ENCODE results near the gene BATF.

Gene BATF

DNA sequence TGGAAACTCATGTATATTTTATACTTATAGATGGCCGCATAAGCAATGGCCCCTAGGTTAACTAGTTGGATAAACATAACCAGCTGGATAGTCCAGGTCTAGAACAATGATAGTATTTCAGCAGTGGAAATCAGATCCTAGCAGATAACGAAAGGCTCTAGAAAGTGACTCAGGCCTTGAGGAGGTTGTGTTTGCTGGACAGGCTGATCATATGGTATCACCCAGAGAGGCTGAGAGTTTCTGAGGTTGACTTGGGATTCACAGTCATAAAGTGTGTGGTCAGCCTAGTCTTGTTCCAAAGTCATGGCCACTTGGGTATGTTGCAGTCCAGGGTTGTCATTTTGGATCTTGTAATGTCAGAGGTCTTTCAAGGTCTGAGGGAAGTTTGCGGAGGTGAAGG lies 73.0 kb downstream of the BATF start:
- DNase-seq (ENCODE audit: low read depth in 2 of 2) = no peak
